ENCODE results near the gene MT1H. TPM values are rescaled to one million over a fixed set of nuclear protein-coding genes. Genes with fewer than 3 reads are reported as not detected.

Gene MT1H
- total RNA-seq, 1 experiment from 2014 or later, result not detected

- no peak overlapping the region for H3K9ac ChIP-seq (ENCODE audit: low read length)
- no peaks in the 10 kb centered on the region for H3K27me3 ChIP-seq (ENCODE audit: insufficient read depth, low read length)
- H3K4me1 ChIP-seq (ENCODE audit: control insufficient read depth in 1 of 2, insufficient read depth in 2 of 2, low read length in 2 of 2), result no peaks in the 10 kb centered on the region
- no peaks in the 10 kb centered on the region for H3K9me2 ChIP-seq (ENCODE audit: insufficient read depth)
- ChIA-PET RAD21 (ENCODE audit: low non-redundant PET in 1 of 2, low total read pairs in 2 of 2, uncharacterized antibody in 2 of 2, unreplicated experiment in 2 of 2) (no interaction called here), CTCF (no interaction called here), POLR2A (no interaction called here)
- intact Hi-C loops (cut with micrococcal nuclease), result loop anchor here (10.0 kb wide), 1 partner anchor 374 kb away; no protein-coding TSS in a partner anchor
- no peaks in the 10 kb centered on the region for H3K36me3 ChIP-seq (ENCODE audit: control insufficient read depth in 1 of 2, insufficient read depth in 2 of 2, low read length in 2 of 2)
- H3K27ac ChIP-seq (ENCODE audit: low read depth, low read length), result no peak overlapping the region
- no peaks in the 10 kb centered on the region for H3K9me3 ChIP-seq (ENCODE audit: control insufficient read depth in 1 of 2, insufficient read depth in 1 of 2, low read depth in 1 of 2, low read length in 2 of 2)
- no peak for ATAC-seq
- H3K4me3 ChIP-seq (replicated peaks in 1 of 2; ENCODE audit: low read depth in 1 of 2, low read length in 2 of 2), result no peak overlapping the region
- H2AFZ ChIP-seq (ENCODE audit: low read depth, low read length, poor library complexity, severe bottlenecking), result no peak overlapping the region
- H3K4me2 ChIP-seq (ENCODE audit: low read length), result no peak overlapping the region
- no peak for TF ChIP-seq CTCF (IDR thresholded peaks at IDR 0.05 in 2 of 3, conservative IDR thresholded peaks at IDR 0.05 in 1 of 3; ENCODE audit: borderline replicate concordance in 1 of 3, insufficient read depth in 1 of 3, low read depth in 2 of 3, low read length in 2 of 3)
- no peak for TF ChIP-seq POLR2A (IDR thresholded peaks at IDR 0.05; ENCODE audit: borderline replicate concordance, extremely low read depth, insufficient read depth, insufficient read length)
- TF ChIP-seq MAX (IDR thresholded peaks at IDR 0.05), result no peak
- TF ChIP-seq RAD21 (IDR thresholded peaks at IDR 0.05; ENCODE audit: low read depth), result no peak
- no peak for TF ChIP-seq POLR2AphosphoS5 (IDR thresholded peaks at IDR 0.05; ENCODE audit: low read depth, low read length)
- TF ChIP-seq JUND (IDR thresholded peaks at IDR 0.05), result no peak
- no peak for TF ChIP-seq SRF (IDR thresholded peaks at IDR 0.05; ENCODE audit: low read depth)
- no peak for TF ChIP-seq TCF7L2 (IDR thresholded peaks at IDR 0.05; ENCODE audit: borderline replicate concordance, extremely low read depth, insufficient read depth, insufficient read length)
- TF ChIP-seq FOSL1 (IDR thresholded peaks at IDR 0.05; ENCODE audit: low read depth), result no peak
- TF ChIP-seq SIN3A (IDR thresholded peaks at IDR 0.05; ENCODE audit: low read depth), result no peak
- TF ChIP-seq ELF1 (IDR thresholded peaks at IDR 0.05; ENCODE audit: borderline replicate concordance, low read depth), result no peak
- TF ChIP-seq ATF3 (IDR thresholded peaks at IDR 0.05), result no peak
- TF ChIP-seq ZBTB33 (IDR thresholded peaks at IDR 0.05; ENCODE audit: extremely low read depth, insufficient replicate concordance, low read length), result no peak
- BruUV-seq (replicated peaks), result no TSS peak
- no peak for DNase-seq (ENCODE audit: low read depth, low spot score)
- no peaks in the 10 kb centered on the region for H4K20me1 ChIP-seq (ENCODE audit: insufficient read depth)
- no peaks in the 10 kb centered on the region for H3K79me2 ChIP-seq (ENCODE audit: insufficient read depth, low read length)
Observed at GRCh38 chr16:56708525-56709442, 39.2 kb downstream of the MT1H start.

Data from HCT116 (cell line).